ENCODE measurements around the gene GFOD1.

DNA sequence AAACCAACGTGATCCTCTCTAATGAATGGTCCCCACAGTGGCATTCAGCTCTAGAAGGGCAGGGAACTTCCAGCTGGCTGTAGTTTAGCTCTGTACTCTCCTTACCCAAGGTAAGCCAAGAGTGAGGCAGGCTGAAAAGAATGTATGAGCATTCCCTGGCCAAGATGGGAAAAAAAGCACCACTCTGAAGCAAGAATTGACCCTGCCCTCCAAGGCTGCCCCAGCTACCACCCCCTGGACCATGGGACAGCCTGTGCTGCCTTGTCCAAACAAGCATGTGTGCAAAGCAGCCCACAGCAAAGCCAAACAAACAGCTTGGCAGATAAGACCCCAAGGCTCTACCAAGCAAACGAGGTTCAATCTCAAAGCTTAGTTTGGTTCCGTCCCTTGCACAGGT, 73.9 kb downstream of the GFOD1 start:
- no peak for TF ChIP-seq POLR2AphosphoS2 (IDR thresholded peaks at IDR 0.05; ENCODE audit: low read depth, low read length)
- TF ChIP-seq ASH2L (IDR thresholded peaks at IDR 0.05; ENCODE audit: borderline replicate concordance, low read depth), result no peak

Data from GM12878 (cell line).